HEK293 (cell line): Measurements from ENCODE around the gene TBX4.

Source experiments
- CTCF ChIA-PET: fragments of 350-600 bp; formaldehyde crosslinking; extraction: SDS; loops from one replicate; lab custom pipeline; 2021; ENCODE audit warnings: antibody characterized with exemption; lab: Yijun Ruan, JAX
- POLR2A ChIA-PET: fragments of 300-600 bp; formaldehyde crosslinking; extraction: SDS; loops from one replicate; lab custom pipeline; 2020; ENCODE audit warnings: antibody characterized with exemption, inconsistent platforms; lab: Yijun Ruan, JAX
- H3K27ac ChIP-seq: fragments of 200-500 bp; sonication (Bioruptor generic); 2 replicates; pipeline ENCODE4 v1.5.1; 2014; ENCODE audit warnings: low read depth, low read length, control low read depth, inconsistent platforms; ENCODE audit errors: extremely low read depth
- H3K36me3 ChIP-seq, 2 experiments: fragments of 200-500 bp in 1 of 2; sonication (Bioruptor generic) in 1 of 2; 1 replicate in 1 of 2; 2 replicates in 1 of 2; pipeline ENCODE4 v1.5.1; 2014 to 2017; ENCODE audit warnings: inconsistent platforms in 2 of 2, low read length in 2 of 2; ENCODE audit not compliant: control insufficient read depth in 2 of 2, insufficient read depth in 1 of 2
- H3K4me1 ChIP-seq: fragments of 200-500 bp; sonication (Bioruptor generic); 2 replicates; pipeline ENCODE4 v1.5.1; 2014; ENCODE audit warnings: mild to moderate bottlenecking, low read length, inconsistent platforms; ENCODE audit not compliant: control insufficient read depth, insufficient read depth
- H3K4me3 ChIP-seq: 2 replicates; pipeline ENCODE4 v1.5.1; 2011; ENCODE audit warnings: low read depth, mild to moderate bottlenecking, control low read depth, low read length, moderate library complexity
- H3K9me3 ChIP-seq: fragments of 200-500 bp; sonication (Bioruptor generic); 2 replicates; pipeline ENCODE4 v1.5.1; 2014; ENCODE audit warnings: low read depth, low read length, inconsistent platforms; ENCODE audit not compliant: control insufficient read depth, insufficient read depth
- BCL11A ChIP-seq: fragments of 450-650 bp; formaldehyde crosslinking; IDR thresholded peaks from 2 replicates; pipeline ENCODE4 v1.5.1; 2016; ENCODE audit warnings: low read depth, missing biosample characterization, missing genetic modification characterization
- GLIS2 ChIP-seq: fragments of 450-650 bp; formaldehyde crosslinking; IDR thresholded peaks from 2 replicates; pipeline ENCODE4 v1.5.1; 2016; ENCODE audit warnings: missing biosample characterization, missing genetic modification characterization
- KLF8 ChIP-seq: fragments of 450-650 bp; formaldehyde crosslinking; IDR thresholded peaks from 2 replicates; pipeline ENCODE4 v1.5.1; 2016; ENCODE audit warnings: missing biosample characterization, missing genetic modification characterization
- MZF1 ChIP-seq: fragments of 450-650 bp; formaldehyde crosslinking; IDR thresholded peaks from 2 replicates; pipeline ENCODE4 v1.5.1; 2017; ENCODE audit warnings: missing biosample characterization, missing genetic modification characterization, borderline replicate concordance
- SETDB1 ChIP-seq: IDR thresholded peaks from one replicate; pipeline ENCODE4 v1.6.1; 2017; ENCODE audit warnings: mild to moderate bottlenecking, low read length, moderate library complexity, mixed read lengths; ENCODE audit not compliant: insufficient read length
- ZNF112 ChIP-seq: fragments of 450-650 bp; formaldehyde crosslinking; IDR thresholded peaks from 2 replicates; pipeline ENCODE4 v1.5.0; 2017; ENCODE audit warnings: missing biosample characterization, missing genetic modification characterization
- ZNF114 ChIP-seq: fragments of 450-650 bp; formaldehyde crosslinking; IDR thresholded peaks from 2 replicates; pipeline ENCODE4 v1.5.0; 2017; ENCODE audit warnings: missing biosample characterization, missing genetic modification characterization
- ZNF157 ChIP-seq: fragments of 450-650 bp; formaldehyde crosslinking; IDR thresholded peaks from 2 replicates; pipeline ENCODE4 v1.5.1; 2016; ENCODE audit warnings: missing biosample characterization, missing genetic modification characterization
- ZNF174 ChIP-seq: fragments of 450-650 bp; formaldehyde crosslinking; IDR thresholded peaks from 2 replicates; pipeline ENCODE4 v1.5.0; 2017; ENCODE audit warnings: missing biosample characterization, mild to moderate bottlenecking, missing genetic modification characterization
- ZNF302 ChIP-seq: fragments of 450-650 bp; formaldehyde crosslinking; IDR thresholded peaks from 2 replicates; pipeline ENCODE4 v1.5.1; 2016; ENCODE audit warnings: missing biosample characterization, missing genetic modification characterization, low read depth
- ZNF350 ChIP-seq: fragments of 450-650 bp; formaldehyde crosslinking; IDR thresholded peaks from 2 replicates; pipeline ENCODE4 v1.5.0; 2017; ENCODE audit warnings: missing biosample characterization, mild to moderate bottlenecking, missing genetic modification characterization
- ZNF521 ChIP-seq: fragments of 450-650 bp; formaldehyde crosslinking; IDR thresholded peaks from 2 replicates; pipeline ENCODE4 v1.5.1; 2017; ENCODE audit warnings: missing biosample characterization, mild to moderate bottlenecking, missing genetic modification characterization
- ZNF571 ChIP-seq: fragments of 450-650 bp; formaldehyde crosslinking; IDR thresholded peaks from 2 replicates; pipeline ENCODE4 v1.5.0; 2017; ENCODE audit warnings: missing biosample characterization, missing genetic modification characterization
- ZNF747 ChIP-seq: fragments of 450-650 bp; formaldehyde crosslinking; IDR thresholded peaks from 2 replicates; pipeline ENCODE4 v1.5.1; 2016; ENCODE audit warnings: missing biosample characterization, missing genetic modification characterization
- ZNF776 ChIP-seq: fragments of 450-650 bp; formaldehyde crosslinking; IDR thresholded peaks from 2 replicates; pipeline ENCODE4 v1.5.0; 2017; ENCODE audit warnings: missing biosample characterization, missing genetic modification characterization, borderline replicate concordance
- TF ChIP-seq, protein P1 (sequence below): fragments of 450-650 bp; formaldehyde crosslinking; IDR thresholded peaks from 2 replicates; pipeline ENCODE4 v1.5.1; 2016; ENCODE audit warnings: missing biosample characterization, missing genetic modification characterization
- TF ChIP-seq, protein P2 (sequence below): fragments of 450-650 bp; formaldehyde crosslinking; IDR thresholded peaks from 2 replicates; pipeline ENCODE4 v1.5.1; 2017; ENCODE audit warnings: missing biosample characterization, mild to moderate bottlenecking, missing genetic modification characterization, moderate library complexity
- TF ChIP-seq, protein P3 (sequence below): fragments of 450-650 bp; formaldehyde crosslinking; optimal IDR thresholded peaks from 2 replicates; pipeline ENCODE3; 2016; ENCODE audit warnings: missing biosample characterization, mild to moderate bottlenecking, missing genetic modification characterization
- TF ChIP-seq, protein P4 (sequence below): fragments of 450-650 bp; formaldehyde crosslinking; IDR thresholded peaks from 2 replicates; pipeline ENCODE4 v1.5.1; 2016; ENCODE audit warnings: missing biosample characterization, missing genetic modification characterization

TBX4 gene

DNA sequence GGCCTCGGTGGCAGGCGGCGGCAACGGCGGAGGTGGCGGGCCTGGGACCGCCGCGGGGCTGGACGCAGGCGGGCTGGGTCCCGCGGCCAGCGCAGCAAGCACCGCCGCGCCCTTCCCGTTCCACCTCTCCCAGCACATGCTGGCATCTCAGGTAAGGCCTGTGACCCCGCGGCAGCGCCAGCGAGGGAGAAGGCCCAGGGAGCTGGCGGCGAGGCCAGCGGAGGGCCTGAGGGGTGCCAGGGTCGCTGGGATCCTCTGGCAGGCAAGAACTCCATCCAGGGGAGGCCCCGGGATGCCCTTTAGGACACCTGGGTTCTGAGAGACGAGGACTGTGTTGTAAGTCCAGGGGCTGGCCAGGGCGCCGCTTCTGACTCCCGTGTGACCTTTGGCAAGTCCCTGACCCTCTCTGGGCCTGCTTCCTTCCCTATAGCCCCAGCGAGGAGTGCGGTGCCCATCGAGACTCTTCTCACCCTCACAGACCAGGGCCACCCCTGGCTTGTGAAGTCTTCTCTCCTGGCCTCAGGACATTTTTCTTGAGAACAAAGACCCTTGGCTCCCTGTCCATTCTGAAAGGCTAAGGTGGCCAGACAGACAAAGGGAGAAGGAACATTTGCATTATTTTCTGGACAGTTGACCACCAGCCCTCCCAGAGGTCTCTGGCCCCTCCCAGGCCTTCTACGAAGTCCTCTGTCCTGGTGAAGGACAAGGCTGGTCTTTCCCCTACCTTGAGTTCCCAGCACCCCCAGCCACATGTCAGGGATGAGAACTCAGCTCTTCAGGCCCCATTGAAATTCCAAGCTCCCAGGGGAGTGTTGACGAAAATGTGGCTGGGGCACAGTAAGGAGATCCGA, 46.3 kb upstream of the TBX4 start (continued):
- TF ChIP-seq, protein P1, sequence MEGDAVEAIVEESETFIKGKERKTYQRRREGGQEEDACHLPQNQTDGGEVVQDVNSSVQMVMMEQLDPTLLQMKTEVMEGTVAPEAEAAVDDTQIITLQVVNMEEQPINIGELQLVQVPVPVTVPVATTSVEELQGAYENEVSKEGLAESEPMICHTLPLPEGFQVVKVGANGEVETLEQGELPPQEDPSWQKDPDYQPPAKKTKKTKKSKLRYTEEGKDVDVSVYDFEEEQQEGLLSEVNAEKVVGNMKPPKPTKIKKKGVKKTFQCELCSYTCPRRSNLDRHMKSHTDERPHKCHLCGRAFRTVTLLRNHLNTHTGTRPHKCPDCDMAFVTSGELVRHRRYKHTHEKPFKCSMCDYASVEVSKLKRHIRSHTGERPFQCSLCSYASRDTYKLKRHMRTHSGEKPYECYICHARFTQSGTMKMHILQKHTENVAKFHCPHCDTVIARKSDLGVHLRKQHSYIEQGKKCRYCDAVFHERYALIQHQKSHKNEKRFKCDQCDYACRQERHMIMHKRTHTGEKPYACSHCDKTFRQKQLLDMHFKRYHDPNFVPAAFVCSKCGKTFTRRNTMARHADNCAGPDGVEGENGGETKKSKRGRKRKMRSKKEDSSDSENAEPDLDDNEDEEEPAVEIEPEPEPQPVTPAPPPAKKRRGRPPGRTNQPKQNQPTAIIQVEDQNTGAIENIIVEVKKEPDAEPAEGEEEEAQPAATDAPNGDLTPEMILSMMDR (tag by site-specific recombination) = no peak
- TF ChIP-seq, protein P2, sequence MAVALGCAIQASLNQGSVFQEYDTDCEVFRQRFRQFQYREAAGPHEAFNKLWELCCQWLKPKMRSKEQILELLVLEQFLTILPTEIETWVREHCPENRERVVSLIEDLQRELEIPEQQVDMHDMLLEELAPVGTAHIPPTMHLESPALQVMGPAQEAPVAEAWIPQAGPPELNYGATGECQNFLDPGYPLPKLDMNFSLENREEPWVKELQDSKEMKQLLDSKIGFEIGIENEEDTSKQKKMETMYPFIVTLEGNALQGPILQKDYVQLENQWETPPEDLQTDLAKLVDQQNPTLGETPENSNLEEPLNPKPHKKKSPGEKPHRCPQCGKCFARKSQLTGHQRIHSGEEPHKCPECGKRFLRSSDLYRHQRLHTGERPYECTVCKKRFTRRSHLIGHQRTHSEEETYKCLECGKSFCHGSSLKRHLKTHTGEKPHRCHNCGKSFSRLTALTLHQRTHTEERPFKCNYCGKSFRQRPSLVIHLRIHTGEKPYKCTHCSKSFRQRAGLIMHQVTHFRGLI = no peak
- TF ChIP-seq ZNF157 (tag by site-specific recombination) = no peak
- TF ChIP-seq ZNF112 (tag by site-specific recombination) = no peak
- no peak for TF ChIP-seq SETDB1
- TF ChIP-seq, protein P3, sequence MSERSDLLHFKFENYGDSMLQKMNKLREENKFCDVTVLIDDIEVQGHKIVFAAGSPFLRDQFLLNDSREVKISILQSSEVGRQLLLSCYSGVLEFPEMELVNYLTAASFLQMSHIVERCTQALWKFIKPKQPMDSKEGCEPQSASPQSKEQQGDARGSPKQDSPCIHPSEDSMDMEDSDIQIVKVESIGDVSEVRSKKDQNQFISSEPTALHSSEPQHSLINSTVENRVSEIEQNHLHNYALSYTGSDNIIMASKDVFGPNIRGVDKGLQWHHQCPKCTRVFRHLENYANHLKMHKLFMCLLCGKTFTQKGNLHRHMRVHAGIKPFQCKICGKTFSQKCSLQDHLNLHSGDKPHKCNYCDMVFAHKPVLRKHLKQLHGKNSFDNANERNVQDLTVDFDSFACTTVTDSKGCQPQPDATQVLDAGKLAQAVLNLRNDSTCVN (tag by site-specific recombination) = no peak
- TF ChIP-seq ZNF174 (tag by site-specific recombination) = no peak
- TF ChIP-seq, protein P4, sequence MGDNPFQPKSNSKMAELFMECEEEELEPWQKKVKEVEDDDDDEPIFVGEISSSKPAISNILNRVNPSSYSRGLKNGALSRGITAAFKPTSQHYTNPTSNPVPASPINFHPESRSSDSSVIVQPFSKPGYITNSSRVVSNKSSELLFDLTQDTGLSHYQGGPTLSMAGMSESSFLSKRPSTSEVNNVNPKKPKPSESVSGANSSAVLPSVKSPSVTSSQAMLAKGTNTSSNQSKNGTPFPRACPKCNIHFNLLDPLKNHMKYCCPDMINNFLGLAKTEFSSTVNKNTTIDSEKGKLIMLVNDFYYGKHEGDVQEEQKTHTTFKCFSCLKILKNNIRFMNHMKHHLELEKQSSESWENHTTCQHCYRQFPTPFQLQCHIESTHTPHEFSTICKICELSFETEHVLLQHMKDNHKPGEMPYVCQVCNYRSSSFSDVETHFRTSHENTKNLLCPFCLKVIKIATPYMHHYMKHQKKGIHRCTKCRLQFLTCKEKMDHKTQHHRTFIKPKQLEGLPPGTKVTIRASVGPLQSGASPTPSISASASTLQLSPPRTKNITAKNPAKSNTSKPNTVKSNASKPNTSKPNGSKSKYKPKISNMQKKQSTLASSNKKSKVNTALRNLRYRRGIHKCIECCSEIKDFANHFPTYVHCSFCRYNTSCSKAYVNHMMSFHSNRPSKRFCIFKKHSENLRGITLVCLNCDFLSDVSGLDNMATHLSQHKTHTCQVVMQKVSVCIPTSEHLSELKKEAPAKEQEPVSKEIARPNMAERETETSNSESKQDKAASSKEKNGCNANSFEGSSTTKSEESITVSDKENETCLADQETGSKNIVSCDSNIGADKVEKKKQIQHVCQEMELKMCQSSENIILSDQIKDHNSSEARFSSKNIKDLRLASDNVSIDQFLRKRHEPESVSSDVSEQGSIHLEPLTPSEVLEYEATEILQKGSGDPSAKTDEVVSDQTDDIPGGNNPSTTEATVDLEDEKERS (tag by site-specific recombination) = no peak

DNA sequence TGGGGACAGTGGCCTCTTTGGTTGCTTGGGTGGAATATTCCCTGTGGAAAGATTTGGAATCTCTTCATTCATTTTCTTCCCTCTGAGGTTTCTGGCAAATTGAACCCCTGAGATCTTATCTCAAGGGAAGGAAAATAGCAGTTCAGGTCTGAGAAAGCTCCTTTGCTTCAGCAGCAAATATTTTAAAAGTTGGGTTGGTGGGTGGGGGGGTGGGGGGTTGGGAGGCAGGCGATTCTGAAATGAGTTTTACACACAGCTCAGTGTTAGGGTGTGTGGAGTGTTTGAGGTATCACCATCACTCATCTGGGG, 45.7 kb upstream of the TBX4 start:
- TF ChIP-seq ZNF521 (tag by site-specific recombination) (no peak), ZNF571 (tag by site-specific recombination) (no peak), ZNF114 (tag by site-specific recombination) (no peak), ZNF350 (tag by site-specific recombination) (no peak), ZNF776 (tag by site-specific recombination) (no peak), ZNF302 (tag by site-specific recombination) (no peak), GLIS2 (no peak), ZNF747 (tag by site-specific recombination) (no peak), KLF8 (tag by site-specific recombination) (no peak), MZF1 (tag by site-specific recombination) (no peak), BCL11A (tag by site-specific recombination) (no peak)
- TF ChIP-seq, protein P4 (tag by site-specific recombination) = no peak
- peaks cover 5 to 72% of the 10 kb centered on the region in 2 experiments; a peak in 2 of 3 replicates for H3K36me3 ChIP-seq
- H3K9me3 ChIP-seq = no peaks in the 10 kb centered on the region
- ChIA-PET CTCF (interaction anchor here (0.6 kb wide), 1 partner anchor 143 kb away, joined by 3 read pairs; no protein-coding TSS in a partner anchor), POLR2A (no interaction called here)
- H3K4me1 ChIP-seq = no peaks in the 10 kb centered on the region
- H3K4me3 ChIP-seq = no peak overlapping the region
- no peak overlapping the region for H3K27ac ChIP-seq
